ENCODE results near the gene PER3.
"Not testable (repeated sequence)": the region's sequence is repeated elsewhere in the genome, so short reads cannot be mapped to it uniquely, and the experiment has no call there.

The PER3 gene

GRCh38 chr1:7778133-7778628, 5.9 kb upstream of the PER3 start:
- in situ Hi-C loops (cut with MboI; ENCODE audit: low sequenced_read_pairs) = no loop called here

GRCh38 chr1:7780976-7781375, 3.1 kb upstream of the PER3 start:
- in situ Hi-C loops (cut with MboI; ENCODE audit: low sequenced_read_pairs) = no loop called here

GRCh38 chr1:7781501-7781900, 2.6 kb upstream of the PER3 start:
- in situ Hi-C loops (cut with MboI; ENCODE audit: low sequenced_read_pairs) = no loop called here

- in situ Hi-C loops (cut with MboI; ENCODE audit: low sequenced_read_pairs) = no loop called here
These were observed 2.1 kb upstream of the PER3 start for GRCh38 chr1:7781923-7782495.

DNA sequence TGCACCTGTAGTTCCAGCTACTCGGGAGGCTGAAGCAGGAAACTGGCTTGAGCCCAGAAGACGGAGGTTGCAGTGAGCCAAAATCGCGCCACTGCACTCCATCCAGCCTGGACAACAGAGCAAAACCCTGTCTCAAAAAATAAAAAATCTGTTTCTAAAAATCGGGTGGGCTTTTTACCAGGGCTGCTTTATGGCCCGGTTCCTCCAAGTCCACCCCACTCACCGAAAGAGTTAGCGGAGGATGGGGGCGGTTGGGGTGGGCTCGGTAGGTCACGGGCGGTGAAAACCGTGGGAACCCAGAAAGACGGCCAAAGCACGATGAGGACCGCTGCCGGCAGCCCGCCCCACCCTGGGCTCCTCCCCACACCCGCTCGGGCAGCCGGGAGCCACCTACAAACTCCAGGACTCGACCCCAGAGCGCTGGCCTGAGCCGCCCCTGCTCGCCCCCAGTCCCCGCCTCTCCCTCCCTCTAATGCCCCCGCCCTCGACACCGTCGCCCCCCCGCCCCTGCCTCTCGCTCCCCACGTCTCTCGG, 846 bp upstream of the PER3 start:
- in situ Hi-C loops (cut with MboI; ENCODE audit: low sequenced_read_pairs) = no loop called here

- in situ Hi-C loops (cut with MboI; ENCODE audit: low sequenced_read_pairs) = no loop called here
These were observed 491 bp downstream of the PER3 start for GRCh38 chr1:7784492-7785071.

DNA sequence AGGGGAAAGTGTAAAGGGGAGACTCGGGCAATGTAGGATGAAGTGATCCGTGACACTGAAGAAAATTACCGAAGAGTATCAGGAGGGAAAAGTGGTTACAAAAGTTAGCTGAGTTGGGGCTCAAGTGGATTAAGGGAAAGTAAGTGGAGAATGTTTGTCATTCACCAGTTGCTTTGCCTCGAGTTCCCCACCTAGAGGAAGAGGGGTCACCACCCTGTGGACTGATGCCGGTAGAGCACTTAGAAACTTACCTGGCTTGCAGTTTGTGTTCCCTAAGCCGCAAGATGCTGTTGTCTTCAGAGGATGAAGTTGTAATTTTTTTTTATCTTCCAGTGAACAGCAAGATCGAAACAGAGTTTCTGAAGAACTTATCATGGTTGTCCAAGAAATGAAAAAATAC, 1.0 kb downstream of the PER3 start:
- in situ Hi-C loops (cut with MboI; ENCODE audit: low sequenced_read_pairs) = no loop called here

DNA sequence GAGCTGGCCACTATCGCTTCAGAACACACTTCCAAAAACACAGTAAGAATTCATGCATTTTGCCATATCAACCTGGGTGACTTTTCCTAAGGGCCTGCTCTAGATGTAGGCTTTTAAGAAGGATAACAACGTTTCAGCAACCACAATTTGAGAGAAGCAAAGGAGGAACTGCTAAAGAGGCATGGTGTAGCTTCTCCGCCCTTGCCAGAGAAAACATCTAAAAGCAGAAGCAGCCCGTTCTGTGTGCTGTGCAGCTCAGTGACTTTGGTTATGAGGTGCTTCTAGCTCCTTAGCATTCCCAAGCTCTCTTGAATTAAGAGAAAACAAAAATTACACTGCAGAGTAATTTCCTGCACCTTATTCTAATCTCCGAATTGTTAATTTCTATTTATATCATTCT, 2.7 kb downstream of the PER3 start:
- in situ Hi-C loops (cut with MboI; ENCODE audit: low sequenced_read_pairs) = no loop called here

DNA sequence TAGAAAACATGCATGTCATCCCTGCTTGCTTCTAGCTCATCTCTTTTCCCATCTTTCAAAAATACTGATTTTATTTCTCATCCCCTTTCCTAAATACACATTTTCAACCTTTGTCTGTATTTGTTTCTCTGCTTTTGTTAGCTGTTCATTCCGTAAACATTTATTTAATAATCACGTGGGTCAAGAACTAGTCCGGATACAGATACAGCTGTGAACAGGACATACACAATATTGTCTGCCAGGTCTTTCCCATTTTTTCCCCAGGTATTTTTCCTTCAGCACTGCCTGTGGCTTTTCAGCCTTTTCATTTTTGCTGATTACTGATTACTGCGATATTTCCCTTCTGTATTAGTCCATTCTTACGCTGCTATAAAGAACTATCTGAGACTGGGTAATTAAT, 5.7 kb downstream of the PER3 start:
- in situ Hi-C loops (cut with MboI; ENCODE audit: low sequenced_read_pairs) = no loop called here

- in situ Hi-C loops (cut with MboI; ENCODE audit: low sequenced_read_pairs) = not testable (repeated sequence)
These were observed 6.9 kb downstream of the PER3 start for GRCh38 chr1:7791027-7791426.

- in situ Hi-C loops (cut with MboI; ENCODE audit: low sequenced_read_pairs) = no loop called here
These were observed 11.3 kb downstream of the PER3 start for GRCh38 chr1:7795406-7795805.

GRCh38 chr1:7805460-7805859, 21.4 kb downstream of the PER3 start:
- in situ Hi-C loops (cut with MboI; ENCODE audit: low sequenced_read_pairs) = no loop called here

DNA sequence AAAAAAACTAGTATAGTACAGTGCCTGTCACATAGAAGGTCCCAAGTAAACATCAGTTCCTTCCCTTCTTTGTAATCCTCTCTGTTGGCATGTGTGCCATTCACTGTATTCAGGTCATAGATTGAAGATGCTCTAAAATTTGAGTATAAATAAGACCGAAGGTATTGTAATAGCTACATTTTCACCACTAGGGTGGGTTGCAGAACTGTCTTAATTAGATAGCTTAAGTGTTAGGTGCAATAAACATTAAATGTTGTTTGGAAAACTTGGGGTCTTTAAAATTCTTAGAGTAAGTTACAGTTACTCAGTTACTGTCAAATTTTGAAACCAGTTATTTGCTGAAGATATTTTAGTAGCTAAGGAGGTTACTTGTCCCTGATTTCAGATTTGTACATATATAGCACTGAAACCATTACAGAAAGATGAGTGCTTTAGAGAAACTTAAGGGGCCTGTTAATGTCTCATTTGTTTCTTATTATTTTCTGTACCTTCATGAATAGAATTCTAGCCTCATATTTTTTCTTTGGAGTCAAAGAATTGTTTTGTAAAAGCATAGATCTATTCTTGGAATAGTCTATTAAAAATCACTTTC, 24.3 kb downstream of the PER3 start:
- in situ Hi-C loops (cut with MboI; ENCODE audit: low sequenced_read_pairs) = no loop called here

DNA sequence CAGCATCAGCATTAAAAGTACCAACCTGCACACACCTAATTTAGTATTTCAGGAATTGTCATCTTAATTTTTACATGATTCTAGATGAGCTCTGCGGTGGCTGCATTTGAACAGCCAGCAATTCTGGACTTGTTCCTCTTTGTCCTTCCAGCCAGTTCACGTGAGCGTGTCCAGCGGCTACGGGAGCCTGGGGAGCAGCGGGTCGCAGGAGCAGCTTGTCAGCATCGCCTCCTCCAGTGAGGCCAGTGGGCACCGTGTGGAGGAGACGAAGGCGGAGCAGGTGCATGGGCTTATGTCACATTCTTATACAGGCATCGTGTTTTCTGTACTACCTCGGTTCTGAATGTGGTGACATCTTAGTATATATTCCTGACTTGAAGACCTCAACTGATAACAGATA, 25.7 kb downstream of the PER3 start:
- in situ Hi-C loops (cut with MboI; ENCODE audit: low sequenced_read_pairs) = no loop called here

DNA sequence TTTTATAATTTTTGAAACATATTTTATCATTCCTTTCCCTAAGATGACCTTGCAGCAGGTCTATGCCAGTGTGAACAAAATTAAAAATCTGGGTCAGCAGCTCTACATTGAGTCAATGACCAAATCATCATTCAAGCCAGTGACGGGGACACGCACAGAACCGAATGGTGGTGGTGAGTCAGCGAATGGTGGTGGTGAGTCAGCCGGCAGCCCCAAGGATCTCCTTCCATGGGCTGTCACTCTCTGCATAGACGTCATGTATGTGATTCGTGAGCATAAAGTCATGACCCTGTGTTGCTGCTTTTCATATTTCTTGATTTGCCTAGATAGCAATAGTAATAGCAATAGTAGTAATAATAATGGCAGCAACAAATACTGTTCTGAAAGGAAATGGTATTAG, 26.3 kb downstream of the PER3 start:
- in situ Hi-C loops (cut with MboI; ENCODE audit: low sequenced_read_pairs) = no loop called here

GRCh38 chr1:7811476-7811875, 27.4 kb downstream of the PER3 start:
- in situ Hi-C loops (cut with MboI; ENCODE audit: low sequenced_read_pairs) = no loop called here

DNA sequence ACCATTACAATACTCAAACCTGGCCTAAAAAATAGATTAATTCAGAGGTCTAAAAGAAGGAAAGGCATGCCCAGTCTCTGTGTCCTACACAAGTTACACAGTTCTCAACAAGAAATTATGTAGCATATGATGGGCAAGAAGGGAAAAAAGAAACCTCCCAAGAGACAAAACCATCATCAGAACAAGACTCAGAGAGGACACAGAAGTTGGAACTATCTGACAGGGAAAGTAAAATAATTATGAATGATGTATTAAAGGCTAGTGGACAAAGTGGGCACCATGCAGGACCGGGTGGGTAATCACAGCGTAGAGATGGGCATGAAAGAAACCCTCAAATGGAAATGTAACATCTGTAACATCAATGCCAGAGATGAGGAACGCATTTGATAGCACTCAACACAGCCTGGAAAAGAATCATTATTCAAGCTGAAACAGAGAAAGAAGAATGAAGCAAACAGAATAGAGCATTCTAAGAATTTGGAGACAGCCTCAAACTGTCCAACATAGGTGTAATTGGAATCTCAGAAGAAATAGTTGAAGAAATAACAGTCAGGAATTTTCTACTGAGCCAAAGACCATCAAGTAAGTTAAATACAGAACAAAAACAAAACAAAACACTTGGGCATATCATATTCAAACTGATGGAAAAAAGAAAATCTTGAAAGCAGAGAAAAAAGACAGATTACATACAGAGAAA, 29.7 kb downstream of the PER3 start:
- in situ Hi-C loops (cut with MboI; ENCODE audit: low sequenced_read_pairs) = no loop called here

DNA sequence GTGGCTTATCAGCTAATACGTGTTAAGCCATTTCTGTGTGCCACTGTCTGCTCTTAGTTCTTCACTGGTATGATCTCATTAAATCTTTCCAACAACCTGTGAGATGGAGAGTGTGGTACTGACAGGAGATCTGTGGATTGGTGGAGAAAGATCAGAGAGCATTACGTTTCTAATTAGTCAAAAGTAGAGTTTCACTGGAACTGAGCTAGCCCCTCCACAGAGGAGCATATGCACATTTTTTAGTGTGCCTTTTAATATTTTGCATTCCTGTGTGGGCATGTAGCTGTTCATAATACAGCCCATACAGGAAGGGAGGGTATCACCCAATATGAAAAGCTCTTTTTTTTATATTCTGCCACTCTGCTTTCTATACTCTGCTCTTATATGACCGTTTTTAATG, 37.2 kb downstream of the PER3 start:
- in situ Hi-C loops (cut with MboI; ENCODE audit: low sequenced_read_pairs) = no loop called here

GRCh38 chr1:7824701-7825100, 40.6 kb downstream of the PER3 start:
- in situ Hi-C loops (cut with MboI; ENCODE audit: low sequenced_read_pairs) = no loop called here

DNA sequence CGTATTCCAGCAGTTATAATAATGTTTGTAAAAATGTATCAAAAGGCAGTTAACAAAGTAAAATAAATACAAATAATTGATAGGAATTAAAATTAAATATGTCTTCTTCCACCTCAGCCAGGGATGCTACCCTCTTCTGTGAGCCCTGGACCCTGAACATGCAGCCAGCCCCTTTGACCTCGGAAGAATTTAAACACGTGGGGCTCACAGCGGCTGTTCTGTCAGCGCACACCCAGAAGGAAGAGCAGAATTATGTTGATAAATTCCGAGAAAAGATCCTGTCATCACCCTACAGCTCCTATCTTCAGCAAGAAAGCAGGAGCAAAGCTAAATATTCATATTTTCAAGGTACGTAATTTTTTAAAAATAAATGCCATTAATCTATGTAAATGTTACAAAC, 42.3 kb downstream of the PER3 start:
- in situ Hi-C loops (cut with MboI; ENCODE audit: low sequenced_read_pairs) = no loop called here

GRCh38 chr1:7827126-7827955, 43.2 kb downstream of the PER3 start:
- in situ Hi-C loops (cut with MboI; ENCODE audit: low sequenced_read_pairs) = no loop called here

All from hTERT RPE-1 (cell line).